NK-92 (cell line): ENCODE data around the gene GOLGA7B.

ENCODE experiments used
- DNase-seq: peaks from one replicate; lab custom pipeline; 2025; ENCODE audit not compliant: unreplicated experiment; lab: John Stamatoyannopoulos, UW

Gene GOLGA7B

DNA sequence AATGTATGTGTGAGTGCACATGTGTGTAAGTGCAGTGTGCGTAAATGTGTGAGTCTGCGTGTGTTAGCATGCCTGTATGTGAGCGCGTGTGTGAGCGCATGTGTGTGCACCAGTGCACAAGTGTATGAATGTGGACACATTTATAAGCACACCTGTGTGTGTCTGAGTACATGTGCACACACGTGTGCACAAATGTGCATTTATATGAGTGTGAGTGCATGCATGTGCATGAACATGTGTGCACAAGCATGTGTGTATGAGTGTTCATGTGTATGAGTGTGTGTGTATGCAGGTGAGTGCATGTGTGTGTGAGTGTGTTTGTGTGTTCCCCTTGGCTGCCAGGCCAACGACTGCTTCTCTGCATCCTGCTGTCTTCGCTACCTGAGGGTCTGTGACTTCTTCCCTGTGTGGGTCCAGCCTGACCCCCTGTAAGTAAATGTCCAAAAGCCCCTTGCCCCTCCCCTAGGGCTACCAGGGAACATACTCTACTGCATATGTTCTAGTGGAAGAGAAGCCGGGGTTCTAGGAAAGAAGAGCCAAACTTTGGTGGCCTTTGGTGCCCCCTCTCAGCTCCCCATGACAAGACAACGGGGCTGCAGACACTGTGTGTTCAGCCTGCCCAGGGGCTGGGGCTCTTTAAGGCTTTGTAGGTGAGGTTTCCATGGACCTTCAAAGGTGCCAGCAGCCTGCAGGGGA, 17.0 kb downstream of the GOLGA7B start:
- DNase-seq: no peak

DNA sequence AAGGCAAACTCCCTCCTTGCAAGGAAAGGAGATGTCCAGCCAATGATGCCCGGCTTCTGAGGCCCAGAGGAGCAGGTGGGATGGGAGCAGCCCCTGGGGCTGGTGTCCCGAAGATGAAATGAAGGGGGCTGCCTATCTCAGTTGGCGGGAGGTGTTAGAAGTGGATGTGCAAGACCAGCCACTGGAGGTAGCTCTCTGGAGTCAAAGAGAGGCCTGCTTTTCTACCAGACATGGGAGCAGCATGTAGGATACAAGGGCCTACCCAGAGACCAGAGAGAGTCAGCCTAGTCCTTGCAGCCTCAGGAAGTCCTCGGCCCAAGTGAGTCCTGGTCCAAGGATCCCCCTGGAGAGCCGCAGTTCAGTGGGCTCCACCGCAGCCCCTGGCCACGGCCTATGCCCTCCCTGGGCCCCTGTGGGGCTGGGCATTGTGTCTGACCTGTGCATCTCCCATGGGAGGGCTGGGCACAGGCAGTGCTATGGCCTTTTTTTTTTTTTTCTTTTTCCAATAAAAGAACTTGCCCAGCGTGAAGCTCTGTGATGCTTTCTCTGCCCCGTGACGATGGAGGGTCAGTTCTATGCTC, 17.7 kb downstream of the GOLGA7B start:
- no peak for DNase-seq

GRCh38 chr10:97868134-97868685, 18.6 kb downstream of the GOLGA7B start:
- no peak for DNase-seq

- no peak for DNase-seq
These were observed 19.7 kb downstream of the GOLGA7B start for GRCh38 chr10:97869091-97870042.

DNA sequence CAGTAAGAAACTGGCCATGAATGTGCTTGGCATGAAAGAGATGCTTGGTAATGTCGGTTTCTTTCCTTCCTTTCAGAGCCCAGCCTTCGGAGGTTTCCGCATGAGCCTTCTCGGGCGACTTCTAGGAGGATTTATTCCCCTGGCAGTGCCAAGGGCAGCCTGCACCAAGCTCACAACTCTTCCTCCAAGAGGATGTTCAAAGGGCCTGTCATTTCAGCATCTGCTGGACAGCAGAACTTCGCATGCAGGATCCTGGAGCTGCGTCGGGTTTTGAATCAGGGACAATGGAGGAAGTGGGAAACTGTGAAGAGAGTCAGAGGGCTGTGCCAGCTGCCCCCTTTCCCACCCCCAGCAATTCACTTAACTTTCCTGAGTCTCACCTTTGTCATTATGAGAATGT, 21.3 kb downstream of the GOLGA7B start:
- no peak for DNase-seq

GRCh38 chr10:97873569-97873968, 23.9 kb downstream of the GOLGA7B start:
- DNase-seq: no peak

- DNase-seq: no peak
These were observed 24.7 kb downstream of the GOLGA7B start for GRCh38 chr10:97874332-97874731.

GRCh38 chr10:97875391-97875790, 25.7 kb downstream of the GOLGA7B start:
- no peak for DNase-seq

DNA sequence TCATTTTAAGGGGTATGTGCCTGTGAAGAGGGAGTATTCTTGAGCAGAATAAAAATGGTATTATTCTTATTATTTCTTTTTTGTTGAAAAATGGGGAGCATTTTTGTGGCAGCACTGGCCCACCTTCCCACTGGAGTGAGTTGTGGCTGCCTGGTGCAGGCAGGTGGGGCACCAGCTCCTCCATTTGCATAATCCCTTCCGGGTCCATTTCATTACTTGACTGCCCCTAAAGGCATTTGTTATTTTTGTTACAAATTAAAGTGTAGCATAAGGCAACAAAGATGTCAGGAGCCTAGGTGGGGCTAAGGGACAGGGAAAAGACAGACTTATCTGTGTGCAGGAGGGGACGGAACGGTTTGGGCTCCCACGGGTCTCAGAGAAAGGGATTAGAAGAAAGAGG, 26.8 kb downstream of the GOLGA7B start:
- DNase-seq: no peak

DNA sequence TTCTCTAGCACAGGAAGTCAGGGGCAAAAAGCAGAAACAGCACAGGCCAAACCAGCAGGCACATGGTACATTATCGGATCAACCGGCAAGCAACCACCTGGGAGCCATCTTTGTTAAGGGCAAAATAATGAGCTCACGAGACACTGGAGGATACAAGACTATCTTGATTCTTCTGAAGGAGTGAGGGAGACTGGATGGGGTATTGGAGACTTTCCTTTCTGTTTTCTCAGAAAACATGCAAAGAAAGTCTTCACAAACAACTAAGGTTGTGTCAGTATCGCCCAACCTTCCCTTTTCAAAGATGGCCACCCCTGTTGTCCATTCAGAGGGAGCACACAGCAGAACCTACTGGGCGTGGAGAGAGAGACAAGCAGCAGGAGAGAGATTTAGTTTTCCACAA, 29.6 kb downstream of the GOLGA7B start:
- no peak for DNase-seq

- DNase-seq: no peak
These were observed 30.5 kb downstream of the GOLGA7B start for GRCh38 chr10:97880109-97880508.

DNA sequence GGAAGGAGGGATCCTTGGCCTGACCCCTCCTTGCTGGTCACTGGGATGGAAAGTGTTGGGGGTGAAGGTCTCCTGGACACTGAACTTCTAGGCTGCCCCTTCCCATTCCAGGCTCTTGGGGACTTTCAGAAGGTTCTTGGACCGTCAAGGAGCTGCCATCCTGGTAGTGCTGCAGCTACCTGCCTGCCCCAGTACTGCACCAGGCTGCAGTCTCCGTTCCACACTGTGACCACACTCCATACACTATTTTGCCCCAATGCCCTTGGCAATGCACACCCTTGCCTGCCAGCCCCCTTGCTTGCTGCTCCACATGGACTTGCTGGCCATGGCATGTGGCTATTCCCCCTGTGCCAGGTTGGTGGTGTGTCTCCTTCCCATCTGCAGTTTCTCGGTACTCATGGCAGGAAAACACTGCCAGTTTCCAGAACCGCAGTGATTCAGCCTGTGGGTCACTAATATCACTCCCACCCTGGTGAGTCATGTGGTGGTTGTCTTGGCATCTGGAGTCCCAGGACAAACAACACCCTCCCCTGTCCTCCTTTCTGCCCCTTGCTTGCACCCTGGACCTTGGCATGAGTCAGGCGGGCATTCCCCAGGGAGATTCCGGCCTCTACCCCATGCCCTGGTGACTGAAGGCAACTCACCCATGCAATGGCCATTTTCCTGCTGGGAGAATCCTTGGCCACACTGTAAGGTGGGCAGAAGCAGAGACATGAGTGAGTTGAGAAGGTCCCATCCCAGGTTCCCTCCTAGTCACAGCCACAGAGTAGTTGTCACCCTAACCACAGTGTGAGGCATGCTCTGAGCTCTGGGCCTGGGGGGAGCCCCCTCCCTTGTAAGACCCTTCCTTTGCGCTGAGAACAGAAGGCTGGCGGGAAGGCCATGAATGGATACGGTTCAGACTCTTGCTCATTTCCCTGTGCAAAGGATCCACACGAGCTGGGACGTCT, 32.8 kb downstream of the GOLGA7B start:
- DNase-seq: no peak

GRCh38 chr10:97883092-97883485, 33.4 kb downstream of the GOLGA7B start:
- no peak for DNase-seq

- DNase-seq: no peak
These were observed 36.6 kb downstream of the GOLGA7B start for GRCh38 chr10:97886286-97886685.

DNA sequence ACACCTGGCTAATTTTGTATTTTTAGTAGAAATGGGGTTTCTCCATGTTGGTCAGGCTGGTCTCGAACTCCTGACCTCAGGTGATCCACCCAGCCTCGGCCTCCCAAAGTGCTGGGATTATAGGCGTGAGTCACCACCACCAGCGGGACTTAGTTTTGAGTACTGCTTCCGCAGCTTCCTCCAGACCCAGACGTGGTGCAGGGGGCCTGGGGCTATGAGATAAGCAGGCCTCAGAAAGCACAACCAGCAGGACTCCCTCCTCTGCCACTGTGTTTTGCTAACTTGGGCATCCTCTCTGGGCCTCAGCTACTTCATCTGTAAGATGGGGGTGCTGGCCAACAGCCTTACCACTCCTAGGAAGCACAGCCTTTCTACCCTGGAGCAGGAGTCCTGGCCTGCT, 37.8 kb downstream of the GOLGA7B start:
- no peak for DNase-seq

DNA sequence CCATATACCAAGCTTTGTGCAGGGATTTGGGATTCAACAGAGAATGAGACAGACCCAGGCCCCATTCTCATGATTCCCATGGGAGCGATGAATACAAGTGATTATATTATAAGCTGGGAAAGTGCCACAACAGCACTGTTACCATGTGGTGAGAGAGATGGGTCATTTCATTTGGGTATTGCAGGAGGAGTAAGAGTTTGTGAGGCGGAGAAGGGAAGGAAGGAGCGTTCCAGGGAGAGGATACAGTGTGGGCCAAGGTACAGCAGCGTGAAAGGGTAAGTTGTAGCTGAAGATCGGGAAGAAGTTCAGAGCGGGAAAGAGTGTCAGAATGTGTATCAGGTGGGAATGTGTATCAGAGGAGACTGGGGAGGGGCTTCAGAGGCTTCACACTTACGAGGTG, 38.5 kb downstream of the GOLGA7B start:
- no peak for DNase-seq

- DNase-seq: no peak
These were observed 39.1 kb downstream of the GOLGA7B start for GRCh38 chr10:97888641-97889262.

GRCh38 chr10:97889461-97890265, 40.0 kb downstream of the GOLGA7B start:
- DNase-seq: no peak

DNA sequence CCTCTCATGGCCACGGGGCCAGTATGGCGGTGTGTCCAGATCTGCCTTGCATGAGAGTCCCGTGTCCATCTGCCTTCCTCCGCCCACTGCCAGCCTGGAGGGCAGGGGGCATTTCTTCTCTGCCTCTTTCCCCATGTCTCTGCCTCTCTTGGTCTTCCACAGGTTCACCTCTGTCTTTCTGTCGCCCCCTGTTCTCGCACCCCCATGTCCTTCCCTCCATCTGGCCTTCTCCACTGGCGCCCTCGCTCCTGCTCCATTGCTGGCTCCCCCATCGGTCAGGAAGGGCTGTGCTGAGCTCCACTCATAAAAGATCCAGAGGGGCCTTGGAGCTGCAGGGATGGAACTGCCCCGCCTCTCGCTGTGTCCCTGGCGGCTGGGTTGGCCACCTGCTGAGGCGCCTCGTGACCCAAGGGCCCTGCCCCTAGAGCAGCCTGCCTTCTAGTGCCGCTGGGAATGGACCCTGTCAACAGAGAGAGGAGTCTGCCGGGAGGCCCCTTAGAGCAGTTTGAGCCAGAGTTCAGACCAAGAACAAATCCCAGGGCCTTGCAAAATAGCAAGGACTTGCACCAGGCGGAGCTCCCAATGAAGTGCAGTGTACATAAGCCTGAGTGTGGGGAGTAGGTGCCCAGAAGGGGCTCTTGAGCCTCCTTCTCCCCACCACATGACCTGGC, 42.0 kb downstream of the GOLGA7B start:
- DNase-seq: no peak
